SHP77 treated with DMSO at 0.1 percent for 48 hours (cell line): ENCODE results near the gene MIER3.

ENCODE experiments used
- DNase-seq: peaks from one replicate; lab custom pipeline; 2025; lab: John Stamatoyannopoulos, UW

Gene MIER3

GRCh38 chr5:56896763-56897162 lies 55.2 kb downstream of the MIER3 start:
- DNase-seq: no peak

DNA sequence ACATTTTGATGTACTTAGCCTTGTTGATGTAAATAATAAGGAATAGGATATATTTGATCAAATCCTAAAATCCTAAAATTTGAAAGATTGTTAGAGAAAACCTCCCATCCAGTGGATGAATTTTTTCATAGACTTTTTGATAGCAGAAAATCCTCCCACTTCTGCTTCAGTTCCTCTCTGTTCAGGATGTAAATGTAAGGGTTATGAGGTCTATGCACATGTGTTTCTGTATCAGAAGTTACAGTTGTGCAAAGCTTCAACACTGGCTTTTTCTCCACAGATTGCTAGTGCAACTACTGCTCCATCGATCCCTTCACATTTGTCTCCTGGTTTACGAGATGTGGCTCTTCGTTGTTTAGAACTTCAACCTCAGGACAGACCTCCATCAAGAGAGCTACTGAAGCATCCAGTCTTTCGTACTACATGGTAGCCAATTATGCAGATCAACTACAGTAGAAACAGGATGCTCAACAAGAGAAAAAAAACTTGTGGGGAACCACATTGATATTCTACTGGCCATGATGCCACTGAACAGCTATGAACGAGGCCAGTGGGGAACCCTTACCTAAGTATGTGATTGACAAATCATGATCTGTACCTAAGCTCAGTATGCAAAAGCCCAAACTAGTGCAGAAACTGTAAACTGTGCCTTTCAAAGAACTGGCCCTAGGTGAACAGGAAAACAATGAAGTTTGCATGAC lies 58.5 kb downstream of the MIER3 start:
- DNase-seq: no peak

GRCh38 chr5:56881571-56881970 lies 70.4 kb downstream of the MIER3 start:
- no peak for DNase-seq

DNA sequence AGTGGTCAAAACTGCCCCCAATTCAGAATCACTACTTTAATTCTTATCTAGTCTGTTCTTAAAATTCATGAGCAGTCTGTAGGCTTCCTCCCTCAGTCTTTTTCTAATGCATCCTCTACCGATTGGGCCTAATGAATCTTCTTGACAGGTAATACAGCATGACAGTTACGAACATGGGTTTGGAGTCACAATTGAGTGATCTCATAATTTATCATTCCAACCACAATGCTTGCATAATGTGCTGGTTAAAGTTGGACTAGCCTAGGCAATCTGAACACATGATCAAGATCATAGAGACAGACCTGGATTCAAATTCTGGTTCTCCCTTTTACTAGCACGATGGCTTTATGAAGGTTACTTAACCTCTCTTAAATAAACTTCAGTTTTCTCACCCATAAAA lies 75.6 kb downstream of the MIER3 start:
- DNase-seq: no peak

DNA sequence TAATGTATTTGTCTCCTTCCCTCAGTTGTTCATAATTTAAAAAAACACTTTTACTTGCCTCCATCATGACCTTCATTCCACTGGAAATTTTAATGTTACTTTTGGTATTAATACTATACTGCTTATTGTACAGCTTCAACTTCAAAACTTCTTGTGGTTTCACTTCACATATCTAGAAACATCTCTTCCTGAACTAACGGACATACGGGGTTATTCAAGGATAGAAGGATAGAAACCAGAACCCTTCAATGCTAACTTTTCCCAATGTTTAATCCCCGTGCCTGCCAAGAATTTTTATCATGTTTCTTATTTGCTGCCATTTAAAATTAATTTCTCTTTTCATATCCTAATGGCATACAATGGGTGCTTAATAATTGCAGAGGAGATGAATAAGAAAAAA lies 78.9 kb downstream of the MIER3 start:
- no peak for DNase-seq

GRCh38 chr5:56871777-56872176 lies 80.1 kb downstream of the MIER3 start:
- DNase-seq: no peak
